Calu3 (cell line): ENCODE results near the gene AMBP. TPM values are rescaled to one million over a fixed set of nuclear protein-coding genes. Genes with fewer than 3 reads are reported as not detected.

Experiments used
- BruUV-seq: library from RNA; stranded (reverse); fragments of 400-500 nt; replicated peaks from 2 replicates; lab custom pipeline; 2021; lab: Mats Ljungman, UMichigan
- CTCF ChIA-PET: fragments of 300-600 bp; sonication (Branson Sonifier 250); formaldehyde crosslinking; loops from one replicate; lab custom pipeline; 2022; ENCODE audit warnings: antibody characterized with exemption; lab: Charles Lee
- DNase-seq: peaks from one replicate; pipeline ENCODE4 v3.0.0; 2022
- H3K27ac Mint-ChIP-seq: one replicate; pipeline ENCODE4 v1.8.0; 2022; ENCODE audit warnings: mixed read lengths; ENCODE audit not compliant: unreplicated experiment
- H3K27me3 Mint-ChIP-seq: one replicate; pipeline ENCODE4 v1.8.0; 2022; ENCODE audit warnings: mixed read lengths; ENCODE audit not compliant: unreplicated experiment
- H3K36me3 Mint-ChIP-seq: one replicate; pipeline ENCODE4 v1.8.0; 2022; ENCODE audit warnings: mild to moderate bottlenecking, moderate library complexity, mixed read lengths; ENCODE audit not compliant: insufficient read depth, unreplicated experiment
- H3K4me1 Mint-ChIP-seq: one replicate; pipeline ENCODE4 v1.8.0; 2022; ENCODE audit warnings: mild to moderate bottlenecking, low read depth, mixed read lengths; ENCODE audit not compliant: unreplicated experiment
- H3K4me3 Mint-ChIP-seq: one replicate; pipeline ENCODE4 v1.8.0; 2022; ENCODE audit warnings: mild to moderate bottlenecking, low read depth, moderate library complexity, mixed read lengths; ENCODE audit not compliant: unreplicated experiment
- H3K9me3 Mint-ChIP-seq: one replicate; pipeline ENCODE4 v1.8.0; 2022; ENCODE audit warnings: low read depth, mixed read lengths; ENCODE audit not compliant: unreplicated experiment
- CTCF ChIP-seq: fragments of 200-600 bp; IDR thresholded peaks from one replicate; pipeline ENCODE4 v1.8.0; 2022; ENCODE audit warnings: antibody characterized with exemption; ENCODE audit not compliant: unreplicated experiment
- intact Hi-C: fragments of 100-400 bp; cut with micrococcal nuclease; formaldehyde crosslinking; loops from one replicate; pipeline ENCODE4 v1.10.0; 2022; ENCODE audit not compliant: unreplicated experiment
- total RNA-seq: library from RNA; stranded (reverse); gene quantifications from 2 replicates; pipeline ENCODE4 v1.2.3, GENCODE V29; 2022

Gene AMBP
- total RNA-seq, 1 experiment from 2014 or later, result 2.7 TPM

- CTCF ChIA-PET, result no interaction called here
- no peak for DNase-seq
- no TSS peak for BruUV-seq
- Mint-ChIP-seq H3K27me3 (no peaks in the 10 kb centered on the region), H3K27ac (no peak overlapping the region), H3K4me3 (no peak overlapping the region), H3K36me3 (peaks cover 27% of the 10 kb centered on the region), H3K4me1 (peaks cover 46% of the 10 kb centered on the region), H3K9me3 (peaks cover 3% of the 10 kb centered on the region)
- TF ChIP-seq CTCF, result no peak
- intact Hi-C loops, result no loop called here
Observed at GRCh38 chr9:114078781-114079156, 669 bp upstream of the AMBP start.

GRCh38 chr9:114077162-114077837 is 800 bp downstream of the AMBP start:
- intact Hi-C loops, result no loop called here
- DNase-seq, result no peak
- Mint-ChIP-seq H3K36me3 (peaks cover 20% of the 10 kb centered on the region), H3K27ac (no peak overlapping the region), H3K4me1 (peaks cover 40% of the 10 kb centered on the region), H3K9me3 (peaks cover 3% of the 10 kb centered on the region), H3K27me3 (no peaks in the 10 kb centered on the region), H3K4me3 (no peak overlapping the region)
- CTCF ChIA-PET, result interaction anchor here (0.9 kb wide), 1 partner anchor 14 kb away, joined by 3 read pairs; no protein-coding TSS in a partner anchor
- no peak for TF ChIP-seq CTCF
- BruUV-seq, result no TSS peak

- H3K36me3 Mint-ChIP-seq, result peaks cover 13% of the 10 kb centered on the region
- intact Hi-C loops, result no loop called here
- H3K27me3 Mint-ChIP-seq, result no peaks in the 10 kb centered on the region
- CTCF ChIA-PET, result no interaction called here
- no TSS peak for BruUV-seq
- peaks cover 32% of the 10 kb centered on the region for H3K4me1 Mint-ChIP-seq
- H3K27ac Mint-ChIP-seq, result no peak overlapping the region
- H3K4me3 Mint-ChIP-seq, result no peak overlapping the region
- DNase-seq, result no peak
- TF ChIP-seq CTCF, result no peak
- H3K9me3 Mint-ChIP-seq, result peaks cover 3% of the 10 kb centered on the region
Observed at GRCh38 chr9:114076237-114077161, 1.6 kb downstream of the AMBP start.

- intact Hi-C loops, result no loop called here
- Mint-ChIP-seq H3K9me3 (peaks cover 3% of the 10 kb centered on the region), H3K27me3 (no peaks in the 10 kb centered on the region), H3K4me3 (no peak overlapping the region), H3K27ac (peak overlapping the region; percentile 21), H3K4me1 (peaks cover 23% of the 10 kb centered on the region), H3K36me3 (peaks cover 4% of the 10 kb centered on the region)
- TF ChIP-seq CTCF, result no peak
- no TSS peak for BruUV-seq
- CTCF ChIA-PET, result no interaction called here
- DNase-seq, result no peak
Observed at GRCh38 chr9:114075602-114076001, 2.5 kb downstream of the AMBP start.
